Esophagus squamous epithelium (tissue), 4 donors: ENCODE results near the gene CYS1.

Experiments
- POLR2A ChIP-seq, 4 donors: fragments of 450-650 bp; IDR thresholded peaks; one replicate each; pipeline ENCODE4 v1.6.1; 2017; ENCODE audit warnings: antibody characterized with exemption in 4 of 4, mild to moderate bottlenecking in 4 of 4, moderate library complexity in 3 of 4
- TF ChIP-seq, protein P1 (sequence below), 6 experiments: fragments of 450-650 bp in 4 of 6; fragments of 200-600 bp in 2 of 6; sonication (generic) in 2 of 6; IDR thresholded peaks; one replicate each; pipeline ENCODE4 v1.5.1; 2016 to 2019; ENCODE audit warnings: antibody characterized with exemption in 6 of 6, mild to moderate bottlenecking in 4 of 6, moderate library complexity in 4 of 6

DNA sequence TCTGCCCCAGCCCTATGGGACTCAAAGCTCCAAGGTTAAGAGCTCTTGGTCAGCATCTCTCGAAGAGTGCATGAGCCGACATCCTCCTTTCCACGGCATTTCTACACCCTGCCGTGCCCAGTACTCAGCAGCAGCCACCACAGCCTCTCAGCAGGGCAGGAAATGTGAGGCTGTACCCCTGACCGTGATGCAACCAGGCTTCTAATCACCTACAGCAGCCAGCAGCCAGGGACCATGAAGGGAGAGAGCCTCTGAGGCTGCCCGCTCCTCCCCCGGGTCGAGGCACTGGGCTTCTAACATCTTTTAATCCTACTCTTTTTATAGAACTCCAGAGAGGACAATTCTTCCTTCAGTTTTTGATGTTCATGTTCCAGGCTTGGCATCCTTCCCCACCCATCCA, 6.5 kb downstream of the CYS1 start:
- TF ChIP-seq, protein P1, sequence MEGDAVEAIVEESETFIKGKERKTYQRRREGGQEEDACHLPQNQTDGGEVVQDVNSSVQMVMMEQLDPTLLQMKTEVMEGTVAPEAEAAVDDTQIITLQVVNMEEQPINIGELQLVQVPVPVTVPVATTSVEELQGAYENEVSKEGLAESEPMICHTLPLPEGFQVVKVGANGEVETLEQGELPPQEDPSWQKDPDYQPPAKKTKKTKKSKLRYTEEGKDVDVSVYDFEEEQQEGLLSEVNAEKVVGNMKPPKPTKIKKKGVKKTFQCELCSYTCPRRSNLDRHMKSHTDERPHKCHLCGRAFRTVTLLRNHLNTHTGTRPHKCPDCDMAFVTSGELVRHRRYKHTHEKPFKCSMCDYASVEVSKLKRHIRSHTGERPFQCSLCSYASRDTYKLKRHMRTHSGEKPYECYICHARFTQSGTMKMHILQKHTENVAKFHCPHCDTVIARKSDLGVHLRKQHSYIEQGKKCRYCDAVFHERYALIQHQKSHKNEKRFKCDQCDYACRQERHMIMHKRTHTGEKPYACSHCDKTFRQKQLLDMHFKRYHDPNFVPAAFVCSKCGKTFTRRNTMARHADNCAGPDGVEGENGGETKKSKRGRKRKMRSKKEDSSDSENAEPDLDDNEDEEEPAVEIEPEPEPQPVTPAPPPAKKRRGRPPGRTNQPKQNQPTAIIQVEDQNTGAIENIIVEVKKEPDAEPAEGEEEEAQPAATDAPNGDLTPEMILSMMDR (IDR thresholded peaks at IDR 0.05) = no peak
- TF ChIP-seq POLR2A (IDR thresholded peaks at IDR 0.05) = no peak
